ENCODE measurements around the gene BRMS1. TPM values are rescaled to one million over a fixed set of nuclear protein-coding genes. Genes with fewer than 3 reads are reported as not detected.

Gene BRMS1
- total RNA-seq, 1 donor from 2014 or later: 15.1 TPM

GRCh38 chr11:66340596-66341501 lies 4.1 kb downstream of the BRMS1 start:
- ATAC-seq (ENCODE audit: poor library complexity) (no peak), DNase-seq (peak; percentile 17)
- intact Hi-C loops (cut with DNase I): no loop called here

- ATAC-seq (ENCODE audit: poor library complexity) (no peak), DNase-seq (peak; percentile 29)
- intact Hi-C loops (cut with DNase I): no loop called here
Observed at GRCh38 chr11:66339686-66340483, 5.0 kb downstream of the BRMS1 start.

DNA sequence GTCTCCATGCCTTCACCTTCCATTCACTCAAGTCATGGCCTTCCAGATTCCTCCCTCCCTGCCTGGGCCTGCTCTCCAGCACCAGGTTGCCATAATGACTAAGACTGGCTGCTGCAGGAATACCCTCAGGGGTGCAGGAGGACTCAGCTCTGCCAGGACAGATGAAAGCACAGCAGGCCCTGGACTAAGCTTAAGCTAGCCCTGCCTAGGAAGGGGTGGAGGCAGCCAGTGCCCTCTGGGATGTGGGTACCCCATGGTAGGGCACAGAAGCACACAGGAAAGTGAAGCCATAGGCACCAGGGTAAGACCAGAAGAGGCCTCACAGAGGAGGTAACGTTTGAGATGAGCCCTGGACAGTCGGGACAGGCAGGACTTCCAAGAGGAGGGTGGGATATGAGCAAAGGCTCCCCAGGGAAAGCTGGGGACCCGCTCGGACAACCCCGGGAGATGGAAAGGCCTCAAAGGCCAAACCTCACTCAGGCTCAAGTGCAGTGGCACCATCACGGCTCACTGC lies 5.7 kb downstream of the BRMS1 start:
- DNase-seq (peak; percentile 11), ATAC-seq (ENCODE audit: poor library complexity) (no peak)
- intact Hi-C loops (cut with DNase I): no loop called here

DNA sequence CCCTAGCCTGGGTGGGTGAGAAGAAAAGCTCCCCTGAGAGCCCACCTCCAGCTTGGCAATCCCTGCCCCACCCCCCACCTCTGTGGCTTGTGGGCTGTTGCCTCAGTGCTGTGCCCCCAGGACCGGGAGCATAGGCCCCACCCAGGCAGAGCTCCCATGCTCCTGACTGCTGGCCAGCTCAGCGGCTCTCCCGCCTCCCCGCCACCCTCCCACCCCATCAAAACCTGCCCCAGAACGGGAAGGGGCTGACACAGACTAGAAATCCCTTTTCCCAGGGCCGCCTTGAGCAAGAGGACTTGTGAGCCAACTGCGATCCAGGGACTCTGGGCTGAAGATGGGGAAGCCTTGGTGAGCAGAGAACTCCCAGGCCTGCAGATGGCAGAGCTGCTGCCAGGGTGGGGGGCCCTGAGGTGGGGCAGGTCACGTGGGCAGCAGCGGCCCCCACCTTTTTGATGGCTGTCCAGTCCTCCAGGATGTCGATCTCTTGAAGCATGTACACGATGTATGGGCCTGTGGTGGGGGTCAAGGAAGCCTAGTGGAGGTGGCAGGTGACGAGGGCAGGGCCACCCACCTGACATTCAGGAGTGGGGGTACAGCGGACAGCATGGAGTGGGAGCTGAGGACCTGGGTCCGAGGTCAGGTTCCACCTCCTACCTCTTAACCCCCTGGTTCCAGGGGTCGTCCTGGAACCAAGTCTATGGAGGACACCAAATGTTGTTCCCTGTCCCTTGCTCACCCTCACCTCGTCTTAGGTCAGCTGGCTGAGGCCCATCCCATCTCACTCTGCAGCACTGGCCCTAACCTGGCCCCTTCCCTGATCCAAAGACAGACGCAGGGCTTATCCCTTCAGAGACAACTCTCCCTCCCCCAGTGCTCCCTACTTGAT lies 6.4 kb downstream of the BRMS1 start:
- intact Hi-C loops (cut with DNase I): no loop called here
- ATAC-seq (ENCODE audit: poor library complexity) (no peak), DNase-seq (peak; percentile 22)

GRCh38 chr11:66337103-66337899 lies 7.6 kb downstream of the BRMS1 start:
- intact Hi-C loops (cut with DNase I): no loop called here
- peak; percentile 41 for DNase-seq
- no peak for ATAC-seq (ENCODE audit: poor library complexity)

GRCh38 chr11:66336234-66337102 lies 8.4 kb downstream of the BRMS1 start, which contains the start of gene RIN1:
Gene RIN1, minus strand, starts transcription at chr11:66336434. Its CDS starts 32 bp downstream, at chr11:66336402.
- intact Hi-C loops (cut with DNase I): no loop called here
- DNase-seq: peak; percentile 69
- ATAC-seq (ENCODE audit: poor library complexity): peak; percentile 65

DNA sequence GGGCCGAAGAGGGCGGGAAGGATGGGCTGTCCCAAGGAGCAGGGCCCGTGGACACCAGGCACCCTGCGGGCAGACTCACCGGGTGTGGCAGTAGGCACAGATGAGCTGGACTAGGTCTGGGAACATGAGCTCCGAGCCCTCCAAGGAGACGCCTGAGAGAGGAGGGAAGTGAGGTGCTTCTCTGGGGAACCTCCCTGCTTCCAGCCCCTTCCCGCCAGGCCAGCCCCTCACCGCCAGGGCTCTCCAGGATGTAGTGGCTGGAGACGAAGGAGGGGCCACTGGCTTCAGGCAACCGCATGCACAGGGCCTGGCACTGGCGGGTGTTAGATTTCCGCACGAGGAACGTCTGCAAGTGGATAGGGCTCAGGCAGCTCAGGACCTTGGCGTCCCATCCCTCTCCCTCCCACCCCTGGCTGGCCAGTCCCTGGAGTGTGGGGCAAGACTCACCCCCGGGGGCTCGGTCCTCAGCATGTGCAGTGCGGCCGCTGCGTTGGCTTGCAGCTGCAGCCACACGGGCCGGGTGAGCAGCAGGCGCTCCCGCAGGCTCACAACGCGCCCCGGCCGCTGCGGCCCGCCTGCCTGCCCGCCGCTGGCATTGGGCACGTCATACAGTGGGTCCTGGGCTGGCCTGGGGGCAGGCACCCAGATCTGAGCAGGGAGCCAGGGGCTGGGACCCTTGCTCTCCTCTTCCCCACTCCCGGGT lies 9.2 kb downstream of the BRMS1 start:
- intact Hi-C loops (cut with DNase I): no loop called here
- DNase-seq (no peak), ATAC-seq (ENCODE audit: poor library complexity) (peak; percentile 34)

GRCh38 chr11:66334605-66335442 lies 10.1 kb downstream of the BRMS1 start:
- no peak for DNase-seq
- ATAC-seq (ENCODE audit: poor library complexity): no peak
- intact Hi-C loops (cut with DNase I): no loop called here

DNA sequence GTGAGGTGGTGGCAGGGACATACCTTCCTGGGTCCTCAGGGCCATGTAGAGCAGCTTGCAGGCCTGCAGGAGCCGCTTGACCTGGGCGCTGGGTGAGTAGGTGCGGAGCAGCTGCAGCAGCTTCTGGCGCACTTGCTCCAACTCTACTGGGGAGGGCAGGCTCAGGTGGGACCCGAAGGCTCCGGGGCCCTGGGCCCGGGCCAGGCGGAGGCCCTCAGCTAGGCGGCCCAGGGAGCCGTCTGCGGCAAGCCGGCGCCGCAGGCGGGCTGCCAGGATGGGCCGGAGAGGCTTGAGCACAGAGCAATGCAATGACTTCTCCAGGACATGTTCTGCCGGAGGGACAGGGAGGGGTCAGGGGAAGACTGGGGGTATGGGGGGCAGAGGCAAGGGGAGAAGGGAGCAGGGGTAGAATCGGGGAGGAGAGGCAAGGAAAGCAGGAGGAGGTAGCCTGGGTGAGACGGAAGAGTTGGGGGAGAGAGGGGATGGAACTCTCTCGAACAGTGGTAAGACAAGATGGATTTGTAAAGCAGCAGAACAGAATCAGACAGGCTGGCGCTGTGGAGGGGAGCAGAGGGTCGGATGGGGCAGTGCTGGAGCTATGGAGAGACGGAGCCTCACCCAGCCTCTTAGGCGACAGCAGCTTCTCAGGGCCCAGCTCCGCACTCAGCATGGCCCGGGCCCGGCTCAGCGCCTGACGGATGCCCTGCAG lies 10.9 kb downstream of the BRMS1 start:
- intact Hi-C loops (cut with DNase I): no loop called here
- DNase-seq (peak; percentile 33), ATAC-seq (ENCODE audit: poor library complexity) (no peak)

DNA sequence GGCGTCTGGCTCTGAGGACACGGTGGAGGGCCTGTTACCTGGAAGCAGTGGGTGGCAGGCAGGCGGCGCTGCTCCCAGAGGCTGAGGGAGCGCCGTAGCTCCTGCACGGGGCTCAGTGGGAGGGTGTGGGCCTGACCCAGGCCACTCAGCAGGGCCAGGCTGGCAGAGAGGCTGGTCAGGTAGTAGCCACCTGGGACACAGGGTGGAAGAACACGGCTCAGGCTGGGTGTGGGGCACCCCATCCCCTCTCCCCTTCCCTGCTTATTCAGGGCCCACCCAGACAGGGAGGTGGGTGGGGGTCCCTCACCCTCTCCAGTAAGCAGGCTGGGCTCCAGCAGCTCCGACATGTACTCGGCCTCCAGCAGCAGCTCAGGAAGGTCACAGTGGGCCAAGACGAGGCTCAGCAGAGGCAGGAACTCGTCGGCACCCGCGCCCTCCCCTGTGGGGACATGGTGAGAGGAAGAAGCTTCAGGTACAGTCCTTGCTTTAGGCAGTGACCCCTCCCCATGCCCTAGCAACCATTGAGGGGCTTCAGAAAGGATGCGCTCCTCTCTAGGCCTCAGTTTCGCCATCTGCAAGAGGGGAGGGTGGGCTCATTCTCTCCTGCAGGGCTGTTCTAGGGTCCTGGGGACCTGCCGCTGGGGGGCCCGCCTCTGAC lies 11.6 kb downstream of the BRMS1 start:
- DNase-seq: peak; percentile 15
- intact Hi-C loops (cut with DNase I): no loop called here
- no peak for ATAC-seq (ENCODE audit: poor library complexity)

DNA sequence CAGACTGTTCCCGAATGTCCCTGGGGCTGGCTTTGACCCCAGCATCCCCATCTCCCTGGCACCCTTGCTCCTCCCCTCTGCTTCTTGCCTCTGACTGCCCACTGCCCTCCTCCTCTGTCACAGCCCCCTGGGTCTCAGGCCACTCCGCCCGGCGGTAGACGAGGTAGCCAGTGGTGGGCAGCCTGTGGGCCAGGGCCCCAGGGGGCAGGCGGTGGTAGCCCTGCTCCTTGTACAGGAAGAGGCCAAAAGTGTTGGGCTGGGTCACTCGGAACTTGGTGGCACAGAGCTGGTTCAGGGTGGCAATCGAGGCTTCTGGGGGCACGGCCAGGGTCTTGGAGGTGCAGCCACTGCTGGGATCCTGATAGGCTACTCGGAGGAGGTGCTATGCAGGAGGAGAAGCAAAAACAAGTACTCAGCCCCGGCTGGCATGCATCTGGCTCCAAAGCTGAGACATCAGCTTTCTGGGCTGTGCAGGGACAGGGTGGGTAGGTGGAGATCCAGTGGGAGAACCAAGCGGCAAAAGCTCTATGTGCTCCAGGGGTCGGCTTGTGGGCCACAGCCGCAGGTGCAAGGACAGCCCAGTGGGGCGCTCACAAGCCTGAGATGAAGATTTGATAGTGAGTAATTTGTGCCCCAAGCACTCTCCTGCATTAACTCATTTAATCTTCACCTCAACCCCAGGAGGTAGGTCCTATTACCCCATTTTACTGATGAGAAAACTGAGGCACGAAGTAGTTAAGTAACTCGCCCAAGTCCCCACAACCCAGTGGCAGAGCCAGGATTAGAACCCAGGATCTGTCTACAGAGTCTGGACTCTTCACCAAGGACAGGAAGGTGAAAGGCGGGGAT lies 12.3 kb downstream of the BRMS1 start:
- no peak for ATAC-seq (ENCODE audit: poor library complexity)
- intact Hi-C loops (cut with DNase I): no loop called here
- no peak for DNase-seq

- ATAC-seq (ENCODE audit: poor library complexity) (no peak), DNase-seq (no peak)
- intact Hi-C loops (cut with DNase I): no loop called here
Observed at GRCh38 chr11:66331542-66332370, 13.1 kb downstream of the BRMS1 start.

DNA sequence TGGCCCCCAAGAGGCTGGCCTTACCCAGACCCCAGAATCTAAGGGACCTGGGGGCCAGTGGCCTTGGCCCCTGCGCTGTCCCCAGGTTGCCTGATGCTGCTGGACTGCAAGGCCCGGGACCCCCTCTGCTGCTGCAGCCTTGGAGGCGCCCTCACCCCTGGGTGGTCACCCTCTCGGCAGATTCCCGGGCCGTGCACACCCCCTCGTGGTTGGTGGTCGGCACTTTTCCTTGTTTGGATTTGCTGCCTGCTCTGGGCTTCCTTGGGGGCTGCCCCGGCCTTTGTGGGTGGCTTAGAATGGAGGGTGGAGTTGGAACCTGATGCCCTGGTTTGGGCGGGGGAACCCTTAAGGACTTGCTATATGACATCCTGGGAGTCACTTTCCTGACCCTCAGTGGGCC lies 14.0 kb downstream of the BRMS1 start:
- no peak for ATAC-seq (ENCODE audit: poor library complexity)
- intact Hi-C loops (cut with DNase I): no loop called here
- peak; percentile 34 for DNase-seq

Measured in Right ventricle myocardium superior (tissue), 1 donor.